ENCODE results near the gene PPFIBP2.

GRCh38 chr11:7545611-7546010 is 31.8 kb downstream of the PPFIBP2 start:
- TF ChIP-seq CTCF (IDR thresholded peaks at IDR 0.05) (no peak), POLR2A (IDR thresholded peaks at IDR 0.05) (no peak), POLR2AphosphoS5 (IDR thresholded peaks at IDR 0.05) (no peak), EP300 (IDR thresholded peaks at IDR 0.05) (no peak)
